HG03439 (cell line): ENCODE data around the gene SAMD9L.
"Not testable (repeated sequence)": the region's sequence is repeated elsewhere in the genome, so short reads cannot be mapped to it uniquely, and the experiment has no call there.

Experiments used
- ATAC-seq: cut with Tn5 transposase; IDR thresholded peaks from one replicate; pipeline ENCODE4 v1.9.1; 2021; ENCODE audit warnings: mild to moderate bottlenecking, moderate library complexity; ENCODE audit not compliant: unreplicated experiment

The SAMD9L gene

DNA sequence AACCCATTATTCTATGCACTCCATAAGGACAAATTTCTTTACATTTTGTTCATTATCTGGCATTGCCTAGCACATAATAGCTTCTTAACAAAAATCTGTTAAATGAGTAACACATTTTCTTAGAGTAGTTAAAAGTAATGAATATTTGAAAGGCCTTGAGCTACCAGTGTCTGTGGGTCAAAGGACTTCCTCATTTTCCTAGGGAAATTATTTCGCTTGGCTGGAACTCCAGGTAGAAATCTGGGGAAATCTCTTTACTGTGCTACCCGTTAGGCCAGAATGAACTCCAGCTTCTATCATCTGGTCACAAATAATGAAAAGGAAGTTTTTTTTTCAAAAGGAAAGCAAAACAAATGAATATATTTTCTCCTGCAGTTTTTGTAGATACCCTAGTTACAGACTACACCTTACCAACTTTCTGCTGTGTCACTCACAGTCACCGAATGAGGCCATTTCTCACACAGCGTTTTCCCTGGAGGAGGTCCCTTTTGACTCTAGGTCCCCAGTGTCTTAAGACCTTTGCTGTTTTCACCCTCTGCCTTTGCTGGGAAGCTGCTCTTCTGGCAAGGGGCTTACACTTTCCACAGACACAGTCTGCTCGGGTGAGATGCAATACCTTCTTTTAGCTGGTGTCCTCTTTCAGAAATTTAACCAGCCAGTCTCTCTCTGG, 1.6 kb downstream of the SAMD9L start:
- ATAC-seq, result peak; percentile 35

- no peak for ATAC-seq
Observed at GRCh38 chr7:93146036-93146435, 2.1 kb downstream of the SAMD9L start.

GRCh38 chr7:93145354-93145753, 2.8 kb downstream of the SAMD9L start:
- no peak for ATAC-seq

GRCh38 chr7:93142127-93142526, 6.1 kb downstream of the SAMD9L start:
- ATAC-seq, result no peak

DNA sequence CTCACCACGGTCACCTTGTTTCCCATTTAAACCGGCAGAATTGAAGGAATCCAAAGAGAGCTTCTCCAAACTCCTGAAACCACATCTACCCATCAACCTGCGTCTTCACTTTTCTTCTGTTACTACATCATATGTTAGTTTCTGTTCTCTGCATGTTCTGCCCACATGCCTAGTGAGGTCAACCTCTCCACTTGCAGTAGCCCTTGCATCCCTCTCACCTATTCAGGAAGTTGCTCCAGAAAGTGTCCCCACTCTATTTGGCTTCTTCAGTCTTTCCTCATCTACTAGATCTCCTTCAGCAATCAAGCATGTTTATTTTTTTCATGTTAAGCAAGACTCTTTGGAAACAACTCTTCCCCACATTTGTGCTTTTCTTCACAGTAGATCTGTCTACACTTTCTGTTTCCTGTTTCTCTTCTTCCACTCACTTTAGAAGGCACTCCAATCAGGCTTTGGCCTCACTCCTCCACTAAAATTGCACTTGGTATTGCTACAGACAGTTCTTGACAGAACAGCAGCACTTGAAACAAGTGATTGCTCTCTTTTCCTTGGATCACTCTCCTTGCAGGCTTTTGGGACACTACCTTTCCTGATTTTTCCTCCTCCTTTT, 7.5 kb downstream of the SAMD9L start:
- no peak for ATAC-seq

GRCh38 chr7:93138576-93138975, 9.6 kb downstream of the SAMD9L start:
- ATAC-seq, result no peak

DNA sequence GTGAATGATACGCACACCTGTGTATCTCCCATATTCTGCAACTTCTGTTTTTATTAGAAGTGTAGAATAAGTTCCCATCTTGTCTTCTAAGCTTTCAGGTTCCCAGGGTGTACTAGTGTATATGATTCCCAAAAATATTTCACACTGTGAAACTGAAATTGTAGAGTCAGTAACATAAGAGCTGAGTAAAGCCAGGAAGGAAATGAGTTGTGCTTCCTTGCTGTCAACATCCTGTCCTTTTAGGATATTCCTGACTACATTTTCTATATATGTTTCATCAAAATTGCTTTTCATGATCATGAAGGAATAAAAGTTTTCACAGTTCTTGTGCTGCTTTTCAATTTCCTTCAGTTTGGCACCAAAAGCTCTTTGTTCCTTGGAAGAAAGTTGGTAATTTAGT, 15.2 kb downstream of the SAMD9L start:
- no peak for ATAC-seq

- ATAC-seq, result no peak
Observed at GRCh38 chr7:93132216-93132615, 16.0 kb downstream of the SAMD9L start.

DNA sequence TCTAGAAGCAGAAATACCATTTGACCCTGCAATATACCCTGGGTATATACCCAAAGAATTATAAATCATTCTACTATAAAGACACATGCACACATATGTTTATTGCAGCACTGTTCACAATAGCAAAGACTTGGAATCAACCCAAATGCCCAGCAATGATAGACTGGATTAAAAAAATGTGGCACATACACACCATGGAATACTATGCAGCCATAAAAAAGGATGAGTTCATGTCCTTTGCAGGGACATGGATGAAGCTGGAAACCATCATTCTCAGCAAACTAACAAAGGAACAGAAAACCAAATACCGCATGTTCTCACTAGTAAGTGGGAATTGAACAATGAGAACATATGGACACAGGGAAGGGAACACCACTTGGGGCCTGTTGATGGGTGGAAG, 21.2 kb downstream of the SAMD9L start:
- not testable (repeated sequence) for ATAC-seq

GRCh38 chr7:93123532-93123931, 24.7 kb downstream of the SAMD9L start:
- not testable (repeated sequence) for ATAC-seq

- ATAC-seq, result no peak
Observed at GRCh38 chr7:93120592-93121549, 27.3 kb downstream of the SAMD9L start.

- ATAC-seq, result no peak
Observed at GRCh38 chr7:93119191-93119905, 28.8 kb downstream of the SAMD9L start.

GRCh38 chr7:93117852-93118530, 30.2 kb downstream of the SAMD9L start, which contains the start of gene SAMD9:
SAMD9 (minus strand) TSS chr7:93117979; CDS start chr7:93106097, 11,882 bp downstream.
- ATAC-seq, result peak; percentile 99

DNA sequence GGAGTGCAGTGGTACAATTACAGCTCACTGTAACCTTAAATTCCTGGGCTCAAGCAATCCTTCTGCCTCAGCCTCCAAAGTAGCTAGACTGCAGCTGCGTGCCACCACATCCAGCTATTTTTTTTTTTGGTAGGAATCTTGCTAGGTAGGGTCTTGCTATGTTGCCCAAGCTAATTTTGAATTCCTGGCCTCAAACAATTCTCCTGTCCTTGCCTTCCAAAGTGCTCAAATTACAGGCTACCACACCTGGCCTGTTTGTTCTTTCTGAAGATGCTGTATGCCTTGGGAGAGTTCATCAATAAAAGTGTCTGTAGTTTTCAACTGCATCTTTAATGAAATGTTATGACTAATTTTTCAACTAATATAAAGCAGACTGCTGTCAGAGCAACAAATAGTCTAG, 30.9 kb downstream of the SAMD9L start:
- peak; percentile 16 for ATAC-seq

GRCh38 chr7:93115796-93116195, 32.4 kb downstream of the SAMD9L start:
- no peak for ATAC-seq

GRCh38 chr7:93108003-93108402, 40.2 kb downstream of the SAMD9L start:
- ATAC-seq, result no peak

DNA sequence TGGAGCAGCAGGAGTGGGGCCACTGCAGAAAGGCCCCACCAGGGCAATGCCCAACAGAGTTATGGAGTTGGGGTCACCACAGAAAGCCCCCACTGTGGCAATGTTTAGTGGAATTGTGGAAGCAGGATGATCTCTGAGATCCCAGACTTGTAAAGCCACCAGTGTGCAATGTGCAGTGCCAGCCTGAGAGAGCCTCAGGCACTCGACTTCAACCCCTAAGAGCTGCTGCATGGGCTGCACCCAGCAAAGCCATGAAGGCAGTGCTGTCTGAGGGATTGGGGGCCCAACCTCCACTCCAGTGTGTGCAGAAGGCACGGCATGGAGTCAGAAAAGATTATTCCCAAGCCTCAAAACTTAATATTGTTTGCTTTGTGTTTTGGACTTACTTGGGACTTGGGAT, 50.8 kb downstream of the SAMD9L start:
- ATAC-seq, result no peak

GRCh38 chr7:93092757-93093370, 55.3 kb downstream of the SAMD9L start:
- ATAC-seq, result peak; percentile 61
